Liver (tissue), 9 donors: Measurements from ENCODE around the gene HNRNPC. TPM values are rescaled to one million over a fixed set of nuclear protein-coding genes. Genes with fewer than 3 reads are reported as not detected.

ENCODE experiments used
- DNase-seq: peaks from one replicate; pipeline ENCODE4 v3.0.0-alpha.2; 2017; ENCODE audit warnings: low spot score
- H3K27ac ChIP-seq, 2 donors: one replicate each; pipeline ENCODE4 v1.7.0; 2013; ENCODE audit warnings: inconsistent platforms in 2 of 2, low read length in 2 of 2, control low read depth in 1 of 2, low read depth in 1 of 2, mild to moderate bottlenecking in 1 of 2
- H3K27me3 ChIP-seq, 4 donors: one replicate each; pipeline versions ENCODE4 v1.6.1 to v1.7.0; 2013; ENCODE audit warnings: low read length in 3 of 4, inconsistent platforms in 1 of 4, mild to moderate bottlenecking in 1 of 4, moderate library complexity in 1 of 4; ENCODE audit not compliant: control insufficient read depth in 4 of 4, insufficient read depth in 4 of 4
- H3K36me3 ChIP-seq, 4 donors: one replicate each; pipeline versions ENCODE4 v1.6.1 to v1.7.0; 2013; ENCODE audit warnings: low read length in 3 of 4, mild to moderate bottlenecking in 3 of 4, low read depth in 1 of 4, moderate library complexity in 1 of 4; ENCODE audit not compliant: control insufficient read depth in 4 of 4, insufficient read depth in 3 of 4
- H3K4me1 ChIP-seq, 4 donors: one replicate each; pipeline versions ENCODE4 v1.6.1 to v1.7.0; 2013; ENCODE audit warnings: low read length in 3 of 4, mild to moderate bottlenecking in 3 of 4, moderate library complexity in 1 of 4; ENCODE audit not compliant: control insufficient read depth in 4 of 4, insufficient read depth in 4 of 4
- H3K4me3 ChIP-seq, 3 donors: one replicate each; pipeline versions ENCODE4 v1.6.1 to v1.7.0; 2013; ENCODE audit warnings: low read length in 3 of 3, control low read depth in 1 of 3, low read depth in 1 of 3, mild to moderate bottlenecking in 1 of 3
- H3K9ac ChIP-seq, 2 donors: one replicate each; pipeline ENCODE4 v1.7.0; 2013; ENCODE audit warnings: low read length in 2 of 2, mild to moderate bottlenecking in 2 of 2, moderate library complexity in 2 of 2, control low read depth in 1 of 2, low read depth in 1 of 2
- H3K9me3 ChIP-seq, 4 donors: one replicate each; pipeline versions ENCODE4 v1.6.1 to v1.7.0; 2013; ENCODE audit warnings: low read length in 3 of 4; ENCODE audit not compliant: control insufficient read depth in 4 of 4
- EGR1 ChIP-seq, 2 donors: IDR thresholded peaks; 2 replicates each; pipeline ENCODE4 v1.6.1; 2016 to 2018; ENCODE audit warnings: antibody characterized with exemption in 2 of 2, low read depth in 2 of 2
- FOXA1 ChIP-seq: IDR thresholded peaks from 2 replicates; pipeline ENCODE4 v1.6.1; 2016; ENCODE audit warnings: antibody characterized with exemption
- FOXA2 ChIP-seq: IDR thresholded peaks from 2 replicates; pipeline ENCODE4 v1.6.1; 2016; ENCODE audit warnings: antibody characterized with exemption
- GABPA ChIP-seq, 2 donors: IDR thresholded peaks in 1 of 2; conservative IDR thresholded peaks in 1 of 2; 2 replicates each; pipeline ENCODE4 v1.6.1; 2016; ENCODE audit warnings: antibody characterized with exemption in 2 of 2, mild to moderate bottlenecking in 1 of 2, moderate library complexity in 1 of 2
- HNF4A ChIP-seq, 2 donors: conservative IDR thresholded peaks; 2 replicates each; pipeline ENCODE4 v1.6.1; 2016; ENCODE audit warnings: antibody characterized with exemption in 2 of 2, mild to moderate bottlenecking in 2 of 2
- HNF4G ChIP-seq: IDR thresholded peaks from 2 replicates; pipeline ENCODE4 v1.6.1; 2016; ENCODE audit warnings: antibody characterized with exemption
- JUND ChIP-seq, 2 donors: IDR thresholded peaks; 2 replicates each; pipeline ENCODE4 v1.6.1; 2016; ENCODE audit warnings: antibody characterized with exemption in 2 of 2
- NR2F2 ChIP-seq: IDR thresholded peaks from 2 replicates; pipeline ENCODE4 v1.6.1; 2016; ENCODE audit warnings: antibody characterized with exemption
- RAD21 ChIP-seq, 2 donors: IDR thresholded peaks; 2 replicates each; pipeline ENCODE4 v1.6.1; 2016; ENCODE audit warnings: antibody characterized with exemption in 2 of 2, mild to moderate bottlenecking in 2 of 2
- RXRA ChIP-seq, 2 donors: IDR thresholded peaks; 2 replicates each; pipeline ENCODE4 v1.6.1; 2017 to 2018; ENCODE audit warnings: antibody characterized with exemption in 2 of 2, mild to moderate bottlenecking in 1 of 2
- SP1 ChIP-seq: IDR thresholded peaks from 2 replicates; pipeline ENCODE4 v1.6.1; 2018; ENCODE audit warnings: antibody characterized with exemption, mild to moderate bottlenecking
- TAF1 ChIP-seq: conservative IDR thresholded peaks from 2 replicates; pipeline ENCODE4 v1.6.1; 2016; ENCODE audit warnings: antibody characterized with exemption, mild to moderate bottlenecking
- YY1 ChIP-seq: IDR thresholded peaks from 2 replicates; pipeline ENCODE4 v1.6.1; 2016; ENCODE audit warnings: antibody characterized with exemption, mild to moderate bottlenecking
- polyA plus RNA-seq, 2 donors: library from polyadenylated mRNA; stranded (reverse) in 1 of 2; unstranded in 1 of 2; fragments of 200-250 nt in 1 of 2; fragments of >200 nt in 1 of 2; fragmentation: Nextera tagmentation in 1 of 2; extraction: Ambion mirVana in 1 of 2; gene quantifications; one replicate each; pipeline versions ENCODE4 v1.2.1 to v1.2.3, GENCODE V29; 2013 to 2015
- total RNA-seq, 2 donors: library from RNA; depleted of rRNA; stranded (reverse); fragments of >200 nt; gene quantifications; one replicate each; pipeline ENCODE4 v1.2.3, GENCODE V29; 2014
- TF ChIP-seq, protein P1 (sequence below): IDR thresholded peaks from 2 replicates; pipeline ENCODE4 v1.6.1; 2016; ENCODE audit warnings: antibody characterized with exemption
- TF ChIP-seq, protein P2 (sequence below): fragments of 150-350 bp; IDR thresholded peaks from 2 replicates; pipeline ENCODE4 v1.5.1; 2017; ENCODE audit warnings: improper control_type of control experiment, low read depth, low read length; ENCODE audit not compliant: missing input control
- TF ChIP-seq, protein P3 (sequence below): IDR thresholded peaks from 2 replicates; pipeline ENCODE4 v1.6.1; 2016; ENCODE audit warnings: antibody characterized with exemption, mild to moderate bottlenecking
- TF ChIP-seq, protein P4 (sequence below): IDR thresholded peaks from 2 replicates; pipeline ENCODE4 v1.6.1; 2016; ENCODE audit warnings: antibody characterized with exemption
- TF ChIP-seq, protein P5 (sequence below): IDR thresholded peaks from 2 replicates; pipeline ENCODE4 v1.6.1; 2016; ENCODE audit warnings: antibody characterized with exemption
- donor health status: healthy.
- donor health status: healthy.
- donor health status: healthy.
- donor health status: healthy.
- donor health status: healthy.

The HNRNPC gene
- total and polyA plus RNA-seq, 4 donors: 119 to 384 (median 270) TPM

DNA sequence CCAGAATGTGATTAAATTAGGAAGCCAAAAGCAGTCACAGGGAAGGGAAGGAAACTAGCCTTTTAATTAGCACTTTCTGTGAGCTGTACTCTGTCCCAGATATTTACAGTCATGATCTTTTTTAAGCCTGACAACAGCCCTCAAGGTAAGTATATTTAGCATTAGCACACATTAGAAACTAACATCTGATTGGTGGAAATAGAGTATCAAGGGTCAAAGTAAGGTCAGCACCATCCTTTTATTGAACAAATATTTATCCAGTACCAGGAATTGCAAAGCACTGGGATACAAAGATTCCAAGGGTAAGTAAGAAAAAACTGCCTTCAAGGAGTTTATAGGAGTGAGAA, 38.9 kb upstream of the HNRNPC start:
- peak overlapping the region; percentile 46 to 75 (median 71) for H3K4me3 ChIP-seq
- H3K36me3 ChIP-seq: no peaks in the 10 kb centered on the region
- no peaks in the 10 kb centered on the region for H3K9me3 ChIP-seq
- H3K27ac ChIP-seq: peak overlapping the region; percentile 87 to 99
- DNase-seq: no peak
- H3K9ac ChIP-seq: peak overlapping the region in 1 of 2 donors; percentile 97
- H3K27me3 ChIP-seq: no peaks in the 10 kb centered on the region
- peaks cover 0 to 11% (median 7%) of the 10 kb centered on the region in 4 donors for H3K4me1 ChIP-seq
- no peak for TF ChIP-seq JUND (IDR thresholded peaks at IDR 0.05)
- TF ChIP-seq HNF4G: no peak
- no peak for TF ChIP-seq NR2F2
- TF ChIP-seq, protein P1, sequence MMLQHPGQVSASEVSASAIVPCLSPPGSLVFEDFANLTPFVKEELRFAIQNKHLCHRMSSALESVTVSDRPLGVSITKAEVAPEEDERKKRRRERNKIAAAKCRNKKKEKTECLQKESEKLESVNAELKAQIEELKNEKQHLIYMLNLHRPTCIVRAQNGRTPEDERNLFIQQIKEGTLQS: no peak
- TF ChIP-seq HNF4A (conservative IDR thresholded peaks at IDR 0.05): peak; percentile 44
- TF ChIP-seq, protein P2, sequence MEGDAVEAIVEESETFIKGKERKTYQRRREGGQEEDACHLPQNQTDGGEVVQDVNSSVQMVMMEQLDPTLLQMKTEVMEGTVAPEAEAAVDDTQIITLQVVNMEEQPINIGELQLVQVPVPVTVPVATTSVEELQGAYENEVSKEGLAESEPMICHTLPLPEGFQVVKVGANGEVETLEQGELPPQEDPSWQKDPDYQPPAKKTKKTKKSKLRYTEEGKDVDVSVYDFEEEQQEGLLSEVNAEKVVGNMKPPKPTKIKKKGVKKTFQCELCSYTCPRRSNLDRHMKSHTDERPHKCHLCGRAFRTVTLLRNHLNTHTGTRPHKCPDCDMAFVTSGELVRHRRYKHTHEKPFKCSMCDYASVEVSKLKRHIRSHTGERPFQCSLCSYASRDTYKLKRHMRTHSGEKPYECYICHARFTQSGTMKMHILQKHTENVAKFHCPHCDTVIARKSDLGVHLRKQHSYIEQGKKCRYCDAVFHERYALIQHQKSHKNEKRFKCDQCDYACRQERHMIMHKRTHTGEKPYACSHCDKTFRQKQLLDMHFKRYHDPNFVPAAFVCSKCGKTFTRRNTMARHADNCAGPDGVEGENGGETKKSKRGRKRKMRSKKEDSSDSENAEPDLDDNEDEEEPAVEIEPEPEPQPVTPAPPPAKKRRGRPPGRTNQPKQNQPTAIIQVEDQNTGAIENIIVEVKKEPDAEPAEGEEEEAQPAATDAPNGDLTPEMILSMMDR: no peak
- TF ChIP-seq YY1: no peak
- no peak for TF ChIP-seq TAF1
- TF ChIP-seq, protein P3, sequence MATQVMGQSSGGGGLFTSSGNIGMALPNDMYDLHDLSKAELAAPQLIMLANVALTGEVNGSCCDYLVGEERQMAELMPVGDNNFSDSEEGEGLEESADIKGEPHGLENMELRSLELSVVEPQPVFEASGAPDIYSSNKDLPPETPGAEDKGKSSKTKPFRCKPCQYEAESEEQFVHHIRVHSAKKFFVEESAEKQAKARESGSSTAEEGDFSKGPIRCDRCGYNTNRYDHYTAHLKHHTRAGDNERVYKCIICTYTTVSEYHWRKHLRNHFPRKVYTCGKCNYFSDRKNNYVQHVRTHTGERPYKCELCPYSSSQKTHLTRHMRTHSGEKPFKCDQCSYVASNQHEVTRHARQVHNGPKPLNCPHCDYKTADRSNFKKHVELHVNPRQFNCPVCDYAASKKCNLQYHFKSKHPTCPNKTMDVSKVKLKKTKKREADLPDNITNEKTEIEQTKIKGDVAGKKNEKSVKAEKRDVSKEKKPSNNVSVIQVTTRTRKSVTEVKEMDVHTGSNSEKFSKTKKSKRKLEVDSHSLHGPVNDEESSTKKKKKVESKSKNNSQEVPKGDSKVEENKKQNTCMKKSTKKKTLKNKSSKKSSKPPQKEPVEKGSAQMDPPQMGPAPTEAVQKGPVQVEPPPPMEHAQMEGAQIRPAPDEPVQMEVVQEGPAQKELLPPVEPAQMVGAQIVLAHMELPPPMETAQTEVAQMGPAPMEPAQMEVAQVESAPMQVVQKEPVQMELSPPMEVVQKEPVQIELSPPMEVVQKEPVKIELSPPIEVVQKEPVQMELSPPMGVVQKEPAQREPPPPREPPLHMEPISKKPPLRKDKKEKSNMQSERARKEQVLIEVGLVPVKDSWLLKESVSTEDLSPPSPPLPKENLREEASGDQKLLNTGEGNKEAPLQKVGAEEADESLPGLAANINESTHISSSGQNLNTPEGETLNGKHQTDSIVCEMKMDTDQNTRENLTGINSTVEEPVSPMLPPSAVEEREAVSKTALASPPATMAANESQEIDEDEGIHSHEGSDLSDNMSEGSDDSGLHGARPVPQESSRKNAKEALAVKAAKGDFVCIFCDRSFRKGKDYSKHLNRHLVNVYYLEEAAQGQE: peak; percentile 44
- TF ChIP-seq RAD21 (IDR thresholded peaks at IDR 0.05): no peak
- TF ChIP-seq FOXA1: no peak
- no peak for TF ChIP-seq EGR1 (IDR thresholded peaks at IDR 0.05; ENCODE audit: low read depth in 2 of 2)
- TF ChIP-seq FOXA2: peak; percentile 52
- TF ChIP-seq, protein P4, sequence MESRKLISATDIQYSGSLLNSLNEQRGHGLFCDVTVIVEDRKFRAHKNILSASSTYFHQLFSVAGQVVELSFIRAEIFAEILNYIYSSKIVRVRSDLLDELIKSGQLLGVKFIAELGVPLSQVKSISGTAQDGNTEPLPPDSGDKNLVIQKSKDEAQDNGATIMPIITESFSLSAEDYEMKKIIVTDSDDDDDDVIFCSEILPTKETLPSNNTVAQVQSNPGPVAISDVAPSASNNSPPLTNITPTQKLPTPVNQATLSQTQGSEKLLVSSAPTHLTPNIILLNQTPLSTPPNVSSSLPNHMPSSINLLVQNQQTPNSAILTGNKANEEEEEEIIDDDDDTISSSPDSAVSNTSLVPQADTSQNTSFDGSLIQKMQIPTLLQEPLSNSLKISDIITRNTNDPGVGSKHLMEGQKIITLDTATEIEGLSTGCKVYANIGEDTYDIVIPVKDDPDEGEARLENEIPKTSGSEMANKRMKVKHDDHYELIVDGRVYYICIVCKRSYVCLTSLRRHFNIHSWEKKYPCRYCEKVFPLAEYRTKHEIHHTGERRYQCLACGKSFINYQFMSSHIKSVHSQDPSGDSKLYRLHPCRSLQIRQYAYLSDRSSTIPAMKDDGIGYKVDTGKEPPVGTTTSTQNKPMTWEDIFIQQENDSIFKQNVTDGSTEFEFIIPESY: no peak
- TF ChIP-seq, protein P5, sequence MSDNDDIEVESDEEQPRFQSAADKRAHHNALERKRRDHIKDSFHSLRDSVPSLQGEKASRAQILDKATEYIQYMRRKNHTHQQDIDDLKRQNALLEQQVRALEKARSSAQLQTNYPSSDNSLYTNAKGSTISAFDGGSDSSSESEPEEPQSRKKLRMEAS: no peak
- no peak for TF ChIP-seq GABPA (IDR thresholded peaks at IDR 0.05 in 1 of 2, conservative IDR thresholded peaks at IDR 0.05 in 1 of 2)
- TF ChIP-seq RXRA (IDR thresholded peaks at IDR 0.05): peak; percentile 86 to 88
- TF ChIP-seq SP1: peak; percentile 80
